HepG2 (cell line): ENCODE measurements around the gene PPP1R13L. TPM values are rescaled to one million over a fixed set of nuclear protein-coding genes. Genes with fewer than 3 reads are reported as not detected.

Source experiments
- ATAC-seq: fragments of 200-7000 bp; cut with Tn5 transposase; 3 replicates; pipeline ENCODE4 v1.9.1; 2020; ENCODE audit warnings: mild to moderate bottlenecking, moderate library complexity
- BruUV-seq: library from RNA; stranded (reverse); fragments of 400-500 nt; replicated peaks from 2 replicates; lab custom pipeline; 2021; lab: Mats Ljungman, UMichigan
- CTCF ChIA-PET: fragments of 300-600 bp; formaldehyde crosslinking; extraction: SDS; loops from one replicate; lab custom pipeline; 2021; ENCODE audit warnings: low total read pairs, inconsistent platforms, low intra/inter-chr PET ratio; lab: Yijun Ruan, JAX
- POLR2A ChIA-PET: fragments of 350-600 bp; sonication (Branson Sonifier 250); formaldehyde crosslinking; loops from one replicate; lab custom pipeline; 2020; ENCODE audit warnings: antibody characterized with exemption, inconsistent platforms; lab: Yijun Ruan, JAX
- DNase-seq: peaks from one replicate; pipeline ENCODE4 v3.0.0-alpha.2; 2015; ENCODE audit warnings: low spot score
- FAIRE-seq: peaks from 3 replicates; lab custom pipeline; 2011; peaks lifted over from hg19 to GRCh38; lab: Jason Lieb, UNC
- H2AFZ ChIP-seq: one replicate; pipeline ENCODE4 v1.6.1; 2011; ENCODE audit warnings: low read length, inconsistent platforms
- H3K27ac ChIP-seq: fragments of 300-600 bp; 3 replicates; pipeline ENCODE4 v1.8.0; 2011; ENCODE audit warnings: mixed run types, mild to moderate bottlenecking, mixed read lengths, low read length, inconsistent platforms; ENCODE audit not compliant: insufficient read depth; ENCODE audit errors: extremely low read length
- H3K27me3 ChIP-seq, 2 experiments: fragments of 200-600 bp in 1 of 2; 2 replicates in 1 of 2; 3 replicates in 1 of 2; pipeline versions ENCODE4 v1.6.0 to v1.8.0; 2011; ENCODE audit warnings: low read length in 2 of 2, mild to moderate bottlenecking in 2 of 2, moderate library complexity in 2 of 2, inconsistent platforms in 1 of 2; ENCODE audit not compliant: insufficient read depth in 2 of 2, control insufficient read depth in 1 of 2
- H3K36me3 ChIP-seq, 2 experiments: fragments of 200-600 bp in 1 of 2; replicated peaks in 1 of 2; 2 replicates in 1 of 2; 3 replicates in 1 of 2; pipeline versions ENCODE4 v1.5.1 to v1.8.0; 2011; ENCODE audit warnings: low read length in 2 of 2, inconsistent platforms in 1 of 2; ENCODE audit not compliant: insufficient read depth in 2 of 2, control insufficient read depth in 1 of 2
- H3K4me1 ChIP-seq: 2 replicates; pipeline ENCODE4 v1.5.1; 2012; ENCODE audit warnings: low read length, inconsistent platforms; ENCODE audit not compliant: insufficient read depth
- H3K4me2 ChIP-seq: 2 replicates; pipeline ENCODE4 v1.6.0; 2011; ENCODE audit warnings: low read depth, low read length, inconsistent platforms
- H3K4me3 ChIP-seq, 3 experiments: fragments of 200-600 bp in 1 of 3; sonication (generic), shearing (Covaris generic) in 1 of 3; replicated peaks in 1 of 3; 2 replicates each; pipeline ENCODE4 v1.5.1; 2011 to 2016; ENCODE audit warnings: low read length in 3 of 3, inconsistent platforms in 2 of 3, low read depth in 2 of 3, mild to moderate bottlenecking in 2 of 3, control low read depth in 1 of 3, mixed read lengths in 1 of 3; ENCODE audit not compliant: insufficient read depth in 1 of 3
- H3K79me2 ChIP-seq: one replicate; pipeline ENCODE4 v1.6.1; 2011; ENCODE audit warnings: low read length, inconsistent platforms; ENCODE audit not compliant: insufficient read depth
- H3K9ac ChIP-seq: 2 replicates; pipeline ENCODE4 v1.6.0; 2011; ENCODE audit warnings: mild to moderate bottlenecking, low read depth, low read length, inconsistent platforms; ENCODE audit not compliant: insufficient read depth
- H3K9me3 ChIP-seq: 2 replicates; pipeline ENCODE4 v1.5.1; 2012; ENCODE audit warnings: mild to moderate bottlenecking, low read length
- H4K20me1 ChIP-seq: 2 replicates; pipeline ENCODE4 v1.6.0; 2011; ENCODE audit warnings: inconsistent platforms, mild to moderate bottlenecking, low read length, moderate library complexity; ENCODE audit not compliant: insufficient read depth
- ATF7 ChIP-seq, 2 experiments: fragments of 450-650 bp in 1 of 2; sonication (generic) in 1 of 2; formaldehyde crosslinking in 1 of 2; IDR thresholded peaks; 2 replicates each; pipeline versions ENCODE4 v1.4.0 to v1.6.1; 2016 to 2020; ENCODE audit warnings: antibody characterized with exemption in 1 of 2, mild to moderate bottlenecking in 1 of 2, missing genetic modification reagents in 1 of 2
- ELF3 ChIP-seq: IDR thresholded peaks from 2 replicates; pipeline ENCODE4 v1.6.1; 2016; ENCODE audit warnings: missing genetic modification reagents, missing compliant biosample characterization
- FOXA1 ChIP-seq, 2 experiments: fragments of 450-650 bp in 1 of 2; sonication (generic) in 1 of 2; formaldehyde crosslinking in 1 of 2; IDR thresholded peaks; 2 replicates each; pipeline versions ENCODE4 v1.4.0 to v1.6.1; 2016 to 2020; ENCODE audit warnings: missing genetic modification reagents in 1 of 2
- FOXK2 ChIP-seq: fragments of 450-650 bp; IDR thresholded peaks from 2 replicates; pipeline ENCODE4 v1.6.1; 2016
- HMGXB4 ChIP-seq, 2 experiments: sonication (generic) in 1 of 2; formaldehyde crosslinking in 1 of 2; IDR thresholded peaks; 2 replicates each; pipeline versions ENCODE4 v1.4.0 to v1.6.1; 2018 to 2020; ENCODE audit warnings: missing genetic modification reagents in 2 of 2, borderline replicate concordance in 1 of 2, low read depth in 1 of 2, mild to moderate bottlenecking in 1 of 2, missing biosample characterization in 1 of 2
- MIXL1 ChIP-seq: IDR thresholded peaks from 2 replicates; pipeline ENCODE4 v1.6.1; 2016
- MTF2 ChIP-seq: sonication (generic); formaldehyde crosslinking; IDR thresholded peaks from 2 replicates; pipeline ENCODE4 v1.5.0; 2020; ENCODE audit warnings: missing genetic modification reagents, borderline replicate concordance
- NKX3-1 ChIP-seq: sonication (generic); formaldehyde crosslinking; IDR thresholded peaks from 2 replicates; pipeline ENCODE4 v1.5.0; 2020; ENCODE audit warnings: missing genetic modification reagents
- SMAD9 ChIP-seq: sonication (generic); formaldehyde crosslinking; IDR thresholded peaks from 2 replicates; pipeline ENCODE4 v1.5.1; 2020; ENCODE audit warnings: mild to moderate bottlenecking, missing genetic modification reagents
- SNAI1 ChIP-seq: sonication (generic); formaldehyde crosslinking; IDR thresholded peaks from 2 replicates; pipeline ENCODE4 v1.5.0; 2020; ENCODE audit warnings: mild to moderate bottlenecking, missing genetic modification reagents, borderline replicate concordance
- ZNF724P ChIP-seq: sonication (generic); formaldehyde crosslinking; IDR thresholded peaks from 2 replicates; pipeline ENCODE4 v1.8.0; 2022; ENCODE audit warnings: missing genetic modification reagents, borderline replicate concordance
- WGBS: methylation state at CpG from one replicate; pipeline ENCODE4 v1.1.6; 2017; ENCODE audit warnings: low lambda C conversion rate; 5-methylcytosine and 5-hydroxymethylcytosine counted together
- in situ Hi-C: cut with HindIII; loops from 2 replicates; pipeline ENCODE4 v1.10.0; 2017; ENCODE audit warnings: low pct_unique_long_range_greater_than_20kb; ENCODE audit not compliant: extremely low pct_ligation_motif_present
- intact Hi-C: fragments of 100-400 bp; cut with micrococcal nuclease; formaldehyde crosslinking; loops from one replicate; pipeline ENCODE4 v1.10.0; 2022; ENCODE audit not compliant: unreplicated experiment
- polyA plus RNA-seq, 8 experiments: library from polyadenylated mRNA; depleted of rRNA in 3 of 8; stranded (reverse) in 7 of 8; unstranded in 1 of 8; fragments of >200 nt; fragmentation: Illumina TruSeq in 4 of 8; extraction: Trizol in 4 of 8; gene quantifications; 2 replicates each; pipeline versions ENCODE4 v1.2.1 to v1.2.3, GENCODE V29; 2011 to 2016; ENCODE audit warnings: low read depth in 4 of 8, missing spikeins in 1 of 8, mixed read lengths in 1 of 8; ENCODE audit not compliant: insufficient read depth in 1 of 8
- total RNA-seq, 5 experiments: library from RNA; depleted of rRNA; stranded (reverse); fragments of >200 nt; fragmentation: Illumina TruSeq; extraction: Trizol; gene quantifications; 2 replicates each; pipeline ENCODE4 v1.2.3, GENCODE V29; 2016; ENCODE audit warnings: low read depth in 1 of 5

PPP1R13L gene
- total and polyA plus RNA-seq, 2 of the 13 experiments (the other 11 are each of a cell fraction or from before 2014, with no cell fraction given), result 1.3 to 6.6 TPM

DNA sequence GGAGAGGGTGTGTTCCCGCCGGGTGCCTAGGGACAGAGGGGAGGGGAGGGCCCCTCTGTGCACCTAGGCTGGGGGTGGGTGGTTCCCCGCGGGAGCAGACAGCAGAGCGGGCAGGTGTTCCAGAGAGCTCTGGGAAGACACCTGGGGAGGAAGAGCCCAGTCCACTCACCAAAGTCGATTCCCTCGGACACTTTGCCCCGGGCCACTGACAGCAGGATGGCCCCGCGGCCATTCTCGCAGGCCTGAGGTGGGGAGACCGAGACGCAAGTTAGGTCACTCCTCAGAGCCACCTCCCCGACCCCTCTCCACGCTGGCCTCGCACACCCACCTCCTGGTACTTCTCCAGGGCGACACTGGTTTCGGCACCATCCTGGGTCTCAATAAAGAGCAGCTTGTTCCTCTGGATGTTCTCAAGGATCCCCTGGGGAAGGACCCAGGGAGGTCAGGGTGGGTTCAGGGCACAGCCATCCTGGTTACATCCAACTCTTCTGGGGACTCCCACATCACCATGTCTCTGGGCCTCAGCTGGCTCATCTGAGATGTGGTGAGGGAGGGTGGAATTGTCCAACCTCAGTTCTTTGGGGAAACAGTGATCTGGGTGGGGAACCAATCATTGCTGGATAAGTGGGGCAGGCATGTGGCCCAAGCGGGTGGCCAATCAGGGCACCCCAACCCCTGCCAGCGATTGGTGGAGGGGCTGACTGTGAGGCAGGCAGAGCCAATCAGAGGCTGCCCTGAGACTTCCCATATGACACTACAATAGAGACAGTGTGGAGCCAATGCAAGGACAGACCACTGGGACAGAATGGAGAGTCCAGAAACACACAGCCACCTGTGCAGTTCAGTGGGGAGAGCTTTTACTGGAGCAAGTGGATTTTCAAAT lies 51.7 kb downstream of the PPP1R13L start:
- TF ChIP-seq MTF2 (CRISPR knock-in tag), result no peak
- TF ChIP-seq FOXK2, result no peak
- no peak for TF ChIP-seq SNAI1
- TF ChIP-seq ATF7 (IDR thresholded peaks at IDR 0.05), result no peak
- no peak for TF ChIP-seq ATF7 (CRISPR knock-in tag; IDR thresholded peaks at IDR 0.05)
- no peak for TF ChIP-seq NKX3-1 (CRISPR knock-in tag)
- TF ChIP-seq MIXL1, result no peak
- TF ChIP-seq ELF3 (CRISPR knock-in tag), result no peak
- no peak for TF ChIP-seq ZNF724P (CRISPR knock-in tag)
- no peak for TF ChIP-seq HMGXB4 (CRISPR knock-in tag; IDR thresholded peaks at IDR 0.05; ENCODE audit: borderline replicate concordance in 1 of 2, low read depth in 1 of 2)
- TF ChIP-seq FOXA1 (IDR thresholded peaks at IDR 0.05), result no peak
- no peak for TF ChIP-seq FOXA1 (CRISPR knock-in tag; IDR thresholded peaks at IDR 0.05)
- TF ChIP-seq SMAD9 (CRISPR knock-in tag), result no peak
- ChIA-PET POLR2A (no interaction called here), CTCF (no interaction called here)
- ATAC-seq, result no peak; the same call in 2 of the 3 replicates
- Histone ChIP-seq H3K9ac (no peak overlapping the region), H3K4me1 (no peaks in the 10 kb centered on the region), H3K27me3 (no peaks in the 10 kb centered on the region), H3K27ac (no peak overlapping the region), H3K4me3 (no peak overlapping the region), H3K4me2 (no peak overlapping the region), H3K9me3 (no peaks in the 10 kb centered on the region), H3K79me2 (no peaks in the 10 kb centered on the region), H3K36me3 (peaks cover 22 to 67% of the 10 kb centered on the region in 2 experiments), H4K20me1 (0 out of 2 replicates have a peak, but pooled peaks cover 3% of the 10 kb centered on the region), H2AFZ (no peak overlapping the region)
- in situ Hi-C loops, result no loop called here
- 95% methylated on average over 17 of the region's 20 CpGs for WGBS
- intact Hi-C loops, result no loop called here
- DNase-seq, result no peak
- no TSS peak for BruUV-seq
- FAIRE-seq, result no peak
